Nephron progenitor cell (in vitro differentiated cells): ENCODE measurements around the gene ACAP2.

Experiments used
- DNase-seq: peaks from one replicate; pipeline ENCODE4 v3.0.0; 2021
- H3K27ac Mint-ChIP-seq: 2 replicates; pipeline ENCODE4 v1.8.0; 2021; ENCODE audit warnings: mild to moderate bottlenecking, moderate library complexity, mixed read lengths
- H3K27me3 Mint-ChIP-seq: 2 replicates; pipeline ENCODE4 v1.8.0; 2021; ENCODE audit warnings: mild to moderate bottlenecking, low read depth, mixed read lengths; ENCODE audit not compliant: poor library complexity
- H3K36me3 Mint-ChIP-seq: 2 replicates; pipeline ENCODE4 v1.8.0; 2021; ENCODE audit warnings: low read depth, mixed read lengths
- H3K4me1 Mint-ChIP-seq: 2 replicates; pipeline ENCODE4 v1.8.0; 2021; ENCODE audit warnings: mixed read lengths
- H3K4me3 Mint-ChIP-seq: 2 replicates; pipeline ENCODE4 v1.8.0; 2021; ENCODE audit warnings: mild to moderate bottlenecking, moderate library complexity, mixed read lengths
- H3K9me3 Mint-ChIP-seq: 2 replicates; pipeline ENCODE4 v1.8.0; 2021; ENCODE audit warnings: mild to moderate bottlenecking, moderate library complexity, mixed read lengths
- CTCF ChIP-seq: fragments of 200-600 bp; sonication (generic); IDR thresholded peaks from 2 replicates; pipeline ENCODE4 v1.5.0; 2021; ENCODE audit warnings: antibody characterized with exemption

ACAP2 gene

GRCh38 chr3:195352895-195353488, 89.8 kb downstream of the ACAP2 start:
- H3K4me1 Mint-ChIP-seq: peaks cover 11% of the 10 kb centered on the region
- no peak overlapping the region for H3K4me3 Mint-ChIP-seq
- H3K27me3 Mint-ChIP-seq: no peaks in the 10 kb centered on the region
- no peak overlapping the region for H3K27ac Mint-ChIP-seq
- H3K36me3 Mint-ChIP-seq: peaks cover 36% of the 10 kb centered on the region
- TF ChIP-seq CTCF: no peak
- no peak for DNase-seq
- no peaks in the 10 kb centered on the region for H3K9me3 Mint-ChIP-seq

GRCh38 chr3:195348426-195349115, 94.2 kb downstream of the ACAP2 start:
- H3K36me3 Mint-ChIP-seq: peaks cover 29% of the 10 kb centered on the region
- peak overlapping the region; percentile 9 for H3K27ac Mint-ChIP-seq
- DNase-seq: no peak
- no peak overlapping the region for H3K4me3 Mint-ChIP-seq
- no peak for TF ChIP-seq CTCF
- no peaks in the 10 kb centered on the region for H3K9me3 Mint-ChIP-seq
- no peaks in the 10 kb centered on the region for H3K27me3 Mint-ChIP-seq
- H3K4me1 Mint-ChIP-seq: no peaks in the 10 kb centered on the region

GRCh38 chr3:195337747-195338146, 105.1 kb downstream of the ACAP2 start:
- no peak for DNase-seq
- no peak for TF ChIP-seq CTCF
- H3K27me3 Mint-ChIP-seq: no peaks in the 10 kb centered on the region
- H3K36me3 Mint-ChIP-seq: peaks cover 51% of the 10 kb centered on the region
- no peaks in the 10 kb centered on the region for H3K9me3 Mint-ChIP-seq
- H3K27ac Mint-ChIP-seq: no peak overlapping the region
- H3K4me1 Mint-ChIP-seq: no peaks in the 10 kb centered on the region
- H3K4me3 Mint-ChIP-seq: no peak overlapping the region

- no peak overlapping the region for H3K27ac Mint-ChIP-seq
- no peak for TF ChIP-seq CTCF
- H3K9me3 Mint-ChIP-seq: no peaks in the 10 kb centered on the region
- no peak overlapping the region for H3K4me3 Mint-ChIP-seq
- no peaks in the 10 kb centered on the region for H3K4me1 Mint-ChIP-seq
- H3K36me3 Mint-ChIP-seq: peaks cover 53% of the 10 kb centered on the region
- H3K27me3 Mint-ChIP-seq: no peaks in the 10 kb centered on the region
- no peak for DNase-seq
Observed at GRCh38 chr3:195334967-195335366, 107.9 kb downstream of the ACAP2 start.

- Mint-ChIP-seq H3K9me3 (peaks cover 30% of the 10 kb centered on the region), H3K36me3 (peaks cover 59% of the 10 kb centered on the region), H3K27me3 (no peaks in the 10 kb centered on the region), H3K4me3 (no peak overlapping the region), H3K4me1 (no peaks in the 10 kb centered on the region), H3K27ac (no peak overlapping the region)
- no peak for DNase-seq
- no peak for TF ChIP-seq CTCF
Observed at GRCh38 chr3:195319060-195319459, 123.8 kb downstream of the ACAP2 start.

GRCh38 chr3:195312714-195313113, 130.1 kb downstream of the ACAP2 start:
- no peaks in the 10 kb centered on the region for H3K9me3 Mint-ChIP-seq
- no peaks in the 10 kb centered on the region for H3K4me1 Mint-ChIP-seq
- no peak overlapping the region for H3K4me3 Mint-ChIP-seq
- no peak overlapping the region for H3K27ac Mint-ChIP-seq
- DNase-seq: no peak
- peaks cover 8% of the 10 kb centered on the region for H3K36me3 Mint-ChIP-seq
- no peak for TF ChIP-seq CTCF
- H3K27me3 Mint-ChIP-seq: no peaks in the 10 kb centered on the region
